Stimulated activated CD8-positive, alpha-beta memory T cell treated with anti-CD3 and anti-CD28 coated beads, Interleukin-7, amount 100 ng/mL, for 4 hours (primary cell): ENCODE measurements around the gene PLCL1.
"Not testable (repeated sequence)": the region's sequence is repeated elsewhere in the genome, so short reads cannot be mapped to it uniquely, and the experiment has no call there.

ENCODE experiments used
- DNase-seq, 2 donors: peaks; one replicate each; pipeline ENCODE4 v3.0.0-alpha.2; 2020; ENCODE audit warnings: low read depth in 2 of 2

PLCL1 gene

DNA sequence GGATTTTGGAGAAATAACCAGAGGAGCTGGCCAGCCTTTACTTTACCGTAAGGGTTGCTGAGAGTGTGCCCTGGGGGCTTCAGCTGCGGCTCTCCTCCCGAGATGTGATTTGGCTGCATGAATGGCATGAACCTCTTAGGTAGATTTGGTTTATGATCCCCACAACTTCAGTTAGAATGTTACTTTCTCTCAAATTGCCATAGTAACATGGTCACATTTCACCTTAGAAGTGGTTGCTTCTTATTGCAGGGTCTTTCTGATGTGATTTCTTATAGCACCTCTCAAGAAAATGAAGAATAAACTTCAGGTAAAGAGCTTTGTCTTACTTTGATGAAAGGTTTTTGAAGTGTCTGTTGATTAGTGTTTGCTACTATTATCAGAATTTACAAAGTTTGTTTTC, 5.6 kb downstream of the PLCL1 start:
- DNase-seq = no peak

DNA sequence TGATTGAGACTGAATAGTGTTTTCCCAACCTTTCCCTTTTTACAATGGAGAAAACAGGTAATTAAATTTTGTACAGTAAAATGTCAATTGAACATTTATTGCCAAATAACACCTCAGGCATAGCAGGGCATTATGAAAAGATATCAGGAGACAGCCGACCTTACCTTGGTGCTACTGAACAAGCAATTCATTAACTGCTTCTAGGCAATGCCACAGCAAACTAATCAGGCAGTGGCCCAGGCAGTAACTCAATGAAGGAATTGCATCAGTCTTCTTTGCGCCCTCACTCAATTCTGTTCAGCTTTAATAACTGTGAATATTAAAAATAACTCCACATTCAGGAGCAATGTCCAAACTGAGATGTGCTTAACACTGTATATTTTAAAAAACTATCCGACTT, 6.1 kb downstream of the PLCL1 start:
- no peak for DNase-seq

DNA sequence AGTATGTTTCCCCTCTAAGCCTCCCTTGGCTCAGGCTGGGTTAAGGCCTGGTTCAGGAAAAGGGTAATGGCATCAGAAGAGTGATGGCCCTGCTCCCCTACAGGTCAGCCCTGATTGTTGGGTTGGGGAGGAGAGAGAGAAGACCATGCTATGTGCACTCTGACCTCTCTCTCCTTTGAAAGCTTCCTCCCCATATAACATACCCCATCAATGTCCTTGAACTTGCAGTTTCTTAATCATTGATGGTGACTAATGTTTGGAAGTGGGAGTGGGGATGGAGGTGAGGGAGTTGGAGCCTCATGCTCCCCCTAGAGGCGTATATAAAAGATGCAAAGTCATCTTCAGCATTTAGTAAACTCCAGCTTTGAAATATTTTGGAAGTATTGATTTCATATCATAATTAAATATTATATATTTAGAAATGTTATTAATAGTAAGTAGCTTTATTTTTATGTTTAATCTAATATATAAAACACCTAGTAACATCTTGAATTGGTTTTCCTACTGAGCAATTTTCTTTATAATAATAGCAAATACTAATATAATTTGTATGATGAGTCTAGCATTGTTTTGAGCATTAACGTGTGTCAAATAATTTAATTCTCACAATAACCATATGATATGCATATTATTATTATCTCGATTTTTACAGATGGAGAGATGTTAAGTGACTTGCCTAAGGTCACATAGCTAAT, 8.8 kb downstream of the PLCL1 start:
- DNase-seq = no peak

DNA sequence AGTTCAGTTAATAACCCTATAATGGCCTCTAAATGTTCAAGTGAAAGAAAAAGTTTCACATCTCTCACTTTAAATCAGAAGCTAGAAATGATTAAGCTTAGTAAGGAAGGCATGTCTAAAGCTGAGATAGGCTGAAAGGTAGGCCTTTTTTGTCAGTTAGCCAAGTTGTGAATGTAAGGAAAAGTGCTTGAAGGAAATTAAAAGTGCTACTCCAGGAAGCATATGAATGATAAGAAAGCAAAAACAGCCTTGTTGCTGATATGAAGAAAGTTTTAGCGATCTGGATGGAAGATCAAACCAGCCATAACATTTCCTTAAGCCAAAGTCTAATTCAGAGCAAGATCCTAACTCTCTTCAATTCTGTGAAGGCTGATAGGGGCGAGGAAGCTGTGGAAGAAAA, 10.1 kb downstream of the PLCL1 start:
- no peak for DNase-seq

DNA sequence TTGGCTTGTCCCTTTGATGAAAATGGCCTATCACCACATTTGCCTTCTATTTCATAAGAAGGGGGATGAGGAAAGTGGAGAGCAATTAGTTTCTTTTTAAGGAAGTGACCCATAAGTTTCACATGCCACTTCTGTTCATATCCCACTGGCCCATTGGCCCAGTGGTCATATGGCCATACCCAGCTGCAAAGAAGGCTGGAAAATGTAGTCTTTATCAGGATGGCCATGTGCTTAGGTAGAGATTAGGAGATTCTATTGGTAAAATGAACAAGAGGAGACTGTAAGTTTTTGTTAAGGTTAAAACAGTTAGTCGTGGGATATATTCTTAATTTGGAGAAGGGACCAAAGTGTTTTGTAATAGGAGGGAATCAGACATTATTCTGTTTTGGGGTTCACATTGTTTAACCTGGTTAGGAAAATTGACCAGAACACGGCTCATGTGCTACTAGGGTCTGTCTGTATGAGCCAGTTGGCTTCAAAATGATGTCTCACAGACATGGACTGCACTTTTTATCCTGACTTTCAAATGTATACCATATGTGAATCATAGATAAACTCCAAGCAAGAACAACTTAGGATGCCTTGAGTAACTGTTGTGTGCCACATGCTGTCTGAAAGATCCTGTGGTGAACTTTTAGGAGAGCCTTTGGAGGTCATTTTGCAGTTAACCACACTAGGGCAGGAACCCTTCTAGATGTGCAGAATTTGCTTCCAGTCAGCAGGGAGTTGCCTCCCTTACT, 17.3 kb downstream of the PLCL1 start:
- no peak for DNase-seq

DNA sequence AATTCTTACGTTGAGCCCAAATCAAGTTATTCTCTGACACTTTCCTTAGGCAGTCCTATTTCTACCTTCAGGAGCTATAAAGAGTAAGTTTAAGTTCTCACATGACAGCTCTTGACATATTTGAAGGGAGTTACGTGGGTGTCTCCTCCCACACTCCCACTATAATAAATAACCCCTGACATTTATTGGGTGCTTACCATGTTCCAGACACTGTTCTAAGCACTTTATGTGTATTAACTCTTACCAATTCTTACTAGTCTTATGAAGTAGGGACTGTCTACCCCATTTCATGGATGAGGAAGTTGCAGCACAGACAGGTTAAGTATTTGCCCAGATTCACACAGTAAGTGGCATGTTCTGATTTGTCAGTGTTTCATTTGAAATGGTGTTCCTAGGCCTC, 17.9 kb downstream of the PLCL1 start:
- no peak for DNase-seq

DNA sequence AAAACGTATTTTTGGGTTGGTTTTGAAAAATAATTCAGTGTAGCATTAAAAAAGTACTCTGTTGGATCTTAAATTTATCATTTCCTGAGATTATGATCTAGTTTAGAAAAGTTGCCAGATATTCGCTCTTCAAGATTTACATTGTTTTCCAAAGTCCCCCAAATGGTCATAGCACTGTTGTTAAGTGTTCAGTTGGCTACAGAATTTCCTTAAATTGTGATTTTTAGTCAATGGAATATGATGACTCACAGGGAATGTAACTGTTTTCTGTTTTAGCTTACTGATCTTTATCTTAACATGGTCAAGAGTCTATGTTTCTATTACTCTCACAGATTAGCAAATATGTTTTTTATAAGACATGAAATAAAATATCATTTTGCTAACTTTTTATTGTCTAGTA, 23.2 kb downstream of the PLCL1 start:
- no peak for DNase-seq

DNA sequence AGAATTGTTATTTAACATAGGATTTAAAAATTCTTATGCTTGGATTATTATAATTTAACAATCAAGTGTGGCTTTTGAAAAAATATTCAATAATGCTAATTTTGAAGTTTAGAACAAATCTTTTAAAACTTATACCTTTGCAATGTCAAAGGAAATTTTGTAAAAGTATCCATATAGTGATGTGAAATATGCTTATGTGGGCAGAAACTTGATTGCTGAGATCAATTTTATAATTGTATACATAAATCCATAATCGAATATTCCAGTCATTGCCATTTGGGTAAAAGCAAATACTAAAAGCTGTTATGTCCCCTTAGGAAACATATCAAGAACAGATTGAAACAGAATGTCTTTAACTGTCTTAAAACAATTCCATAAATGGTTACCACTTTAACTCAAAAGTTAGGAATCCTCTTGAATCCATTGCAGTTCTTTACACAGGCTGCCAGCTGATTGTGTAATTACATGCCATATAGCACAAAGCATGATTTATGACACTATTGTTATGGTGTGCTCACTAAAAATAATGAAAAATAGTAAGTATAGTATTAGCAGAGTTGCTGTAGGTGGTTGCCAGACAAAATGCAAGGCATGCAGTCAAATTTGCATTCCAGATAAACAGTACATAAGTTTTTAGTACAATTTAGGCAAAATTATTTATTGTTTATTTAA, 24.2 kb downstream of the PLCL1 start:
- no peak for DNase-seq

DNA sequence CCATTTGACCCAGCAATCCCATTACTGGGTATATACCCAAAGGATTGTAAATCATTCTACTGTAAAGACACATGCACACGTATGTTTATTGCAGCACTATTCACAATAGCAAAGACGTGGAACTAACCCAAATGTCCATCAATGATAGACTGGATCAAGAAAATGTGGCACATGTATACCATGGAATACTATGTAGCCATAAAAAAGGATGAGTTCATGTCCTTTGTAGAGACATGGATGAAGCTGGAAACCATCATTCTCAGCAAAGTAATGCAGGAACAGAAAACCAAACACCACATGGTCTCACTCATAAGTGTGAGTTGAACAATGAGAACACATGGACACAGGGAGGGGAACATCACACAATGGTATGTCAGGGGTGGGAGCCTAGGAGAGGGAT, 30.4 kb downstream of the PLCL1 start:
- not testable (repeated sequence) for DNase-seq

DNA sequence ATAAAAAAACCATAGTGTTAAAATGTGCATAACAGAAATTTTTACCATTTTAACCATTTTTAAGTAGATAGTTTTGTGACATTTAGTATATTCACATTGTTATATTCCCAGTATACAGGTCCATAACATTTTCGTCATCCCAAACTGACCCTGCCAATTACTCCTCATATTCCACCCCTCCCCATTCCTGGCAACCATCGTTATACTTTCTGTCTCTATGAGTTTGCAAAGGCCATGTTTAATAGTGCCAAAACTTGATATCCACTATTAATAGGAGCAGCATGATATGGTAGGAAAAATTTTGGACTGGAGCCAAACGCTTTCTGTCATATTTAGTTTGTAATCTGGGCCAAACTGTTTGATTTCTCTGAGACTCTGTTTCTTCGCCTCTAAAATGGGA, 30.9 kb downstream of the PLCL1 start:
- no peak for DNase-seq

DNA sequence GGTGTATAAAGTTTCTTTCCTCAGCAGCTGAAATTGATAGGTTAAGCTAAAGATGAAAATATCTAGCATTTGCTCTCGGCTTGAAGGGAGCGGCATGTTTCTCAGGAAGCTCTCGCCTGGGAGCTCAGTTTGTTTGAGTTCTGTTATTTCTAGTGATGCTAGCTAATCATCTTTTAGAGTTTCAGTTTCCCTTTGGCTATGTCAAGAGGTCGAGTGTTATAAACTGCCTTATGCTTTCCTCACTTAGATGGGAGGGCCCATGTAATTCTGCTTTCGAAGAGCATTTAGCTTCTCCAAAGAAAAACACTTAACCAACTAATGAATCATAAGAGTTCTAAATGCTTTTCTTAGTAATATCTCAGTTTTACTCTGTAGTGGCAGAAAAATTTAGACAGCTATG, 33.6 kb downstream of the PLCL1 start:
- DNase-seq = no peak

DNA sequence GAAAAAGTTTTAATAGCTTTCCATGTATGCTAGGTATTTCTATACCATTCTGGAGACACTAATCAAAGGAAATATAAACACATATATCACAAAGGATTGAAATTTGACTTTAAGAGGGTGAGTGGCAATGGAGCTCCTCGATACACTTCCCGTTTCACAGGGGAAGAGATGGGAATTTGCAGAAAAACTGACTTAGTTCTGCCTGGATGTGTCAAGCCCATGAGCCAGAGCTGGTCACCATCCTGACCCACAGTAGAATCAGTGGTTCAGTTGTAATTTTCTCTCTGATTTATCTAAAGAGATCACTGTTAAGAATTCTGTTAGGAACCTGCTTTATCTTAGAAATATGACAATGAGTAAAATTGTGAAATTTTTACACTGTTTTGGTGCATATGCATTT, 34.2 kb downstream of the PLCL1 start:
- no peak for DNase-seq

DNA sequence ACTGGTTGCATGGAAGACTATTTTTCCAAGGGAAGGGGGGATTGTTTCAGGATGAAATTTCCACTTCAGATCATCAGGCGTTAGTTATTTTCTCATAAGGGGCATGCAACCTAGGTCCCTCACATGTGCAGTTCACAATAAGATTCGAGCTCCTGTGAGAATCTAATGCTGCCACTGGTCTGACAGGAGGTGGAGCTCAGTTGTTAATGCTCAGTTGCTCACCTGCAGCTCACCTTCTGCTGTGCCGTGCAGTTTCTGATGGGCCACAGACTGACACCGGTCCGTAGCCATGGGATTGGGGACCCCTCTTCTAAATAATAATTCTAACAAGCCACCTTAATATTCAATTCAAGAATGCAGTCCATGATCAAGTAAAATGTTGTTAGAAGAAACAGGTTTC, 34.9 kb downstream of the PLCL1 start:
- DNase-seq = no peak

DNA sequence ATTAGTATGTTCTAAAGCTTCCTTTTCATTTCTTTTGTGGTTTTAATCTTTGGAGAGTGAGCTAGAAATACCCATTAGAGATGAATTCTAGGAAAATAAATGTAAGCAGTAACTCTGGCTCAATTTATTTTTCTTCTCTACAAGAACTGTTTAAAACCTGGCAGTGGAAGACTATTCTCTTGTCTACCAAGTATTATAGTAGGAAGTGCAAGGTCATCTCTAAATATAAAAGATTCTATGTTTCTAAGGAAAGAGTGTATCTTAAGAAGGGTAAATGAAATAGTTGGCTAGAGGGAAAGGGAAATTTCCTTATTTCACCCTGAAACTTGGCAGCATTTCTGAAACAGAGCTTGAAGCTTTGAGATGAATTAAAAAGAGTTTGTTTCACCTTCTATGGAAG, 35.5 kb downstream of the PLCL1 start:
- DNase-seq = no peak

DNA sequence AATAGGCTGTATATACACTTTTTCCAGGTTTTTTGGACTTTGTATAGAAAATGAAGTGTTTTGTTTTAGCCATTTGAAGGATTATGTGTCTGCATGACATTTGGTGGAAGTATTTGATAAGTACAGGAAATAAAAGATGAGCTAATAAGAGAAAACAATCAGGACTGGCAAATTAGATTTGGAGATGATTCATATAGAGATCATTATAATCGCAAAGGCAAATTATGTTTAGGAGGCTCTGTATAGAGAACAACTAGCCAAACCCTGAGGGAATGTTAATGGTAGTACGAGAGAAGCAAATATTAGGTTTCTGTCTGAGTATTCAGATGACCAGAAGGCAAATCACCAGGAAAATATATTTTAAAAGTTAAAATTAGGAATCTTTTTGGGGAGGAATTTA, 41.7 kb downstream of the PLCL1 start:
- DNase-seq = no peak

DNA sequence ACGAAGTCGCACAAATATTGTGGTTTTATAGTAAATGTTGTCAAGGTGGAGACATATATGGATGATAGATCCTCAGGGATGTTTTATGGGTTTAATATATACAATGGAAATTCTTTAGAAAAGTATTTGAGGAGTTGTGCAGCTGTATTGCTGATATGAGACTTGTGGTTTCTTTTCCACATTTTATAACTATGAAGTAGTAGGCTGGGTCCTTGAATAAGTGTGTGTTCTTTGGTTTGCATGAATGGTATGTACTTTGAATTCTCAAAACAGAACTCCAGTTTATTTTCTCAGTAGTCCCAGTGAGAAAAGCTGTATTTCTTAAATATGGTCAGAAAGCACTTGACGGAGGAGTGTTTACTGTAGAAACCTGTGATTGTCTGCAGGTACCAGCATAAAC, 42.4 kb downstream of the PLCL1 start:
- DNase-seq = no peak

DNA sequence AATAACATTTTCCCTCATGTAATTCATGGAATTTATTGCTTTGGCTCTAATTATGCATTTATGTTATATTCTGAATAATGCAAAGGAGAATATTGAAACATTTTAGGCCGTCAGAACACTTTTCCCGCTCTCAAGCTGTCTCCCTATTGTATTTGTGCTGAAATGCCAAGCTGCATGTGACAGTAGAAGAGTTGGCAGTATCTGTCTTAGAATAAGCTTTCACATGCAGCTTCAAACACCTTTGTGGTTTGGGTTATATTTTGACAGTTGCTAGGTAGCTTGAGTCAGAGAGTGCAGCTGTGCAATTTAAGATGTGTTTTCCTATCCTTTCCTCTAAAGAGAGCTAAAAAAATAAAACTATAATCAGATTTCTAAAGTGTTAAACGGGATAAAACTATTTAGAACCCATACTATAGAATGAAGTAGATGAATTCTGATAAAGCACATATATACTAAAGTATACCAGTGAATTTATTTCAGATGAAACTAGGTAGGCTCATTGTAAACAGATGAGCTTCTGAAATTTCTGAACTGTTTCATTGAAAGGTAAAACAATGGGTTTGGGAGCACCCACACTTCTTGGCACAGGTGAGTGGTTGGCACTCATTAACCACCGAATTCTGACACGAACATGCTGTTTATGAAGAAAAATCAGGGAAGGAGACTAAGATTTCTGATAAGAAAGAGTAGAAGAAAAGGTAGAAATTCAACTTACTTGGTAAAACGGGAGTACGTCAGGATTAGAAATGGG, 43.4 kb downstream of the PLCL1 start:
- no peak for DNase-seq

DNA sequence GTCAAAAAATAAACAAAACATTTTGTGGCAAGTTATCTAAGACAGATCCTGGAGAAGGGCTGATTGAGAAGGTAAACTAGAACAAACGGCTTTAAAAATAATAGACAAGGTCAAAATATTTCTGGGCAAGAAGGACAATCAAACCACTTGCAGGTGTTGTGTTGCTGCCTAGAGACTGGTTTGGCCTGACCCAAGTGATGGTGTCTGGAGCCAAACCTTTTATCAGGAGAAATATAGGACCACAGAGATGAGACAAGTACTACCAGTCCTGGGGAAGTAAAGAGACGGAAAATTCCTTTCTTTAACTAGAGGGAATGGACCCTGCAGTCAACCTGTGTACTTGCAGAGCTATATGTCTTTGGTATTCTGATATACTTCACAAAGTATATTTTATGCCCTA, 44.2 kb downstream of the PLCL1 start:
- no peak for DNase-seq

DNA sequence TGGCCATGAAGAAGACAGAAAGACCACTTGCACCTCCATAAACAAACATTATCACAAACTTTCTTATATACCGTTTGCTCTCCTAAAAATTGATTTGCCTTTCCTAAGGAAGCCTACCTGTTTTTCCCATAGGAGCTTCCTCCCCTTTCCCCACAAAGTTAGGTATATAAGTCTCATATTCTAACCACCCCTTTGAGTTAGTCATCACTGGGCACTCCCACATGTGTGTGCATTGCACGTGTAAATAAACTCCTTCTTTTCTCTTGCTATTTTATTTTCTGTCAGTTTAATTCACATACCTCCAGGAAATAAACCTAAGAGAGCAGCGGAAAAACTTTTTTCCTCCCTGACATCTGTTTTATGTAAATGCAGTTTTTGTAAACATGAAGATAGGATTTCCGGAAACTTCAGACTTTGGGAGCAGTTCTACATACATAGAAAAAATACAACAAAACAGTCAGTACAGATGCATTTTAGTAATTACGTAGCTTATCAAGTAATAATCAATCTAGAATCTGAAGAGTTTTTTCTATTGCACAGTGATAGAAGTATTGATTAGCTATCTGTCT, 46.6 kb downstream of the PLCL1 start:
- no peak for DNase-seq

DNA sequence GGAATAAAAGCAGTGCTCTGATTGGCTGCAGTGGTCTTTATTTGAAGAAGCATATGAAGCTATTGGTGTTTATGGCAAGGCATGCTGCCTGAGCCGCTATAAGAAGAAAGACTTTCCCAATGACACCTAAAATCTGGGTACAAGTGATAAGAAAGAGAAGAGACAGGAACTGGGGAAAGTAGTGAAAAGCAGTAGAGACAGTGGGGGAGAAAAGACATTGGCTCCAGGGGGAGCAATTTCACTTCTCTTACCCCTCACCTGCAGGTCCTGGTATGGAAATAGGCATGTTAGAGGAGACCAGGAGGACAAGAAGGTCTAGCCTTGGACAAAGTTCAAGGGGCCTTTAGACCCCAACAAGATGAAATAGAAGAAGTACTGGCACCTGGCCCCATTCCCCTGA, 47.1 kb downstream of the PLCL1 start:
- DNase-seq = no peak

DNA sequence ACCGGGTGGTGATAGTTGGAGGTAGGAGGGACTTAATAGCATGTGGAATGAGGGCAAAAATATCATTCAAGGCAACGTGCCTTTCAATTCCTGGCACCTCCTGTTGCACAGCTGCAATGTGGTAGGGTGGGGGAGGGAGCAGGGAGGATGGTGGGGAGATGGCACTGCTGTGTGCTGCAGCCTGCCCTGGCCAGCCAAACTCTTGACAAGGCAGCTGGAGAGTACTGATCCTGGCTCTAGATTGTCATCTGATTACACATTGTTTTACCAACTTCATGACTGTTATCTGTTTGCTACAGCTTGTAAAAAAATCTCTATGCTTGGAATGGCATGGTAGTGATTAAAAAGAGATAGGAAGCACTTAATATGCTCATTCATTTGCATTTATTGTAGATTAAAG, 47.7 kb downstream of the PLCL1 start:
- no peak for DNase-seq

DNA sequence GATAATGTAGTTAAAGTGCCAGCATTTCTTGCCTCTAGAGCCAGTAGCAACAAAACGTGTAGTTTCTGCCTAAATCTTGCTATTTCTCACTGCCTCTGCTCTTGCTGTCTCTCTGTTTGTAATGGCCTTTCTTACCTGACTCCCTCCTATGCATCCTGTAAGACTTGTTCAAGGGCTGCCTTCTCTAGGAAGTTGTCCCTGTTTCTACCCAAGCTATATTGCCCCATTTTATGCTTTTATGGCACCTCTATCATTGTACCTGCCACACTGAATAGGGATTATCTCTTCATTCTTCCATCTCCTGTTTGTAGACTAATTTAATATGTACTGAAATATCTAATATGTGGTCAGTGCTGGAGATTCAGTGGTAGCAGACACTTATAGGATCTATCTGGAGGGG, 49.2 kb downstream of the PLCL1 start:
- DNase-seq = no peak
